IPS DF 4.7 (cell line): ENCODE results near the gene C3orf33.

Experiments
- DNase-seq: peaks from one replicate; pipeline ENCODE4 v3.0.0-alpha.2; 2013; ENCODE audit warnings: low spot score; ENCODE audit errors: extremely low read depth

C3orf33 gene

GRCh38 chr3:155743606-155744005, 62.5 kb downstream of the C3orf33 start:
- DNase-seq, result no peak

- DNase-seq, result no peak
Measured at GRCh38 chr3:155742349-155742965, 63.6 kb downstream of the C3orf33 start.

GRCh38 chr3:155741603-155742002, 64.5 kb downstream of the C3orf33 start:
- no peak for DNase-seq

GRCh38 chr3:155741101-155741500, 65.0 kb downstream of the C3orf33 start:
- no peak for DNase-seq

- no peak for DNase-seq
Measured at GRCh38 chr3:155739154-155739553, 66.9 kb downstream of the C3orf33 start.

GRCh38 chr3:155738580-155739076, 67.5 kb downstream of the C3orf33 start:
- DNase-seq, result no peak

GRCh38 chr3:155737844-155738460, 68.1 kb downstream of the C3orf33 start:
- no peak for DNase-seq

GRCh38 chr3:155736381-155736780, 69.7 kb downstream of the C3orf33 start:
- no peak for DNase-seq

- DNase-seq, result no peak
Measured at GRCh38 chr3:155730843-155731242, 75.2 kb downstream of the C3orf33 start.

GRCh38 chr3:155727836-155728235, 78.2 kb downstream of the C3orf33 start:
- no peak for DNase-seq

- DNase-seq, result no peak
Measured at GRCh38 chr3:155714295-155714718, 91.8 kb downstream of the C3orf33 start.
